Measurements from ENCODE around the gene PDE4D. TPM values are rescaled to one million over a fixed set of nuclear protein-coding genes. Genes with fewer than 3 reads are reported as not detected.

The PDE4D gene
- total RNA-seq, 1 donor from 2014 or later, result 2.3 TPM

DNA sequence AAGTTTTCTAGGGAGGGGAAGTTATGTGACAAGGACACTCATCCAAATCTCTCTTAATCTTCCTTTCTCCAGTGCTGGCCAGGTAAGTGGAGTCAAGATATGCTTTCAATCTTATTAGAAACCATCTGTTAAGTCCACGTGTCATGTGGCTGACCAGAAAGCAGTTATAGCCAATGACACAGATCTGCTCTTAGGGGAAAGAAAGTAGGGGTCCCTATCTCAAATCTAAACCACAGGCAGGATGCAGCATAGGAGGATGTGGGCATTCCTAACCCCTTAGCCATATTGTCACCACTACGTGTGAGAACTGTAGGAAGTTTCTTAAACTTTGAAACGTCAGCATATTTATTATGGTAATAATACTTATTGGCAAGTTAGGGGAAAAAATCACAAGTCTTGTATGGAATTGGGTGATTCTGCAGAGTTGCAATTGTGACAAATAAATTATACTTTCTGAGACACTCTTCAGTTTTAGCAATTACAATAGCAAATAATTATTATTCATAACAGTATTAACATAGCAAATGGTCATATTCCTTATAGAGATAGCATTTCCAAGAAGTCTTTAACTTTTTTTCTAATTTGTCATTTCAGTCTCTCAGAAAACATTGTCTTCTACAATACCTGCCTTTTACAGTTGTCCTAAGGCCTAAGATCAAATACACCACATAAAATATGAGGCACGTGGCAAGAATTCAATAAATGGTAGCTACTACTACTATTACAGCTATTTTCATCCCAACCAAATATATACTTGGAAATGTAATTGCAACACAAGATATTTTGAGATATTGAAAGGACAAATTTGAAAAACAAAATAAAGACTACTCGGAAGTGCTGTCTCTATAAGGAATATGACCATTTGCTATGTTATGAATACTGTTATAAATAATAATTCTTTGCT, 236.9 kb downstream of the PDE4D start:
- Histone ChIP-seq H3K9ac (no peak overlapping the region), H3K36me3 (no peaks in the 10 kb centered on the region), H3K4me2 (no peak overlapping the region), H3F3A (ENCODE audit: low read depth) (no peaks in the 10 kb centered on the region), H3K79me2 (ENCODE audit: low read depth) (no peaks in the 10 kb centered on the region), H3K9me3 (ENCODE audit: low read depth) (no peaks in the 10 kb centered on the region), H3K4me3 (no peak overlapping the region), H3K27me3 (no peaks in the 10 kb centered on the region), H2AFZ (replicated peaks) (no peak overlapping the region), H4K20me1 (ENCODE audit: low read depth) (no peaks in the 10 kb centered on the region), H3K4me1 (no peaks in the 10 kb centered on the region), H3K27ac (no peak overlapping the region)
- TF ChIP-seq EZH2phosphoT487 (IDR thresholded peaks at IDR 0.05), result no peak
- TF ChIP-seq EZH2 (IDR thresholded peaks at IDR 0.05), result no peak
- TF ChIP-seq, protein P1, sequence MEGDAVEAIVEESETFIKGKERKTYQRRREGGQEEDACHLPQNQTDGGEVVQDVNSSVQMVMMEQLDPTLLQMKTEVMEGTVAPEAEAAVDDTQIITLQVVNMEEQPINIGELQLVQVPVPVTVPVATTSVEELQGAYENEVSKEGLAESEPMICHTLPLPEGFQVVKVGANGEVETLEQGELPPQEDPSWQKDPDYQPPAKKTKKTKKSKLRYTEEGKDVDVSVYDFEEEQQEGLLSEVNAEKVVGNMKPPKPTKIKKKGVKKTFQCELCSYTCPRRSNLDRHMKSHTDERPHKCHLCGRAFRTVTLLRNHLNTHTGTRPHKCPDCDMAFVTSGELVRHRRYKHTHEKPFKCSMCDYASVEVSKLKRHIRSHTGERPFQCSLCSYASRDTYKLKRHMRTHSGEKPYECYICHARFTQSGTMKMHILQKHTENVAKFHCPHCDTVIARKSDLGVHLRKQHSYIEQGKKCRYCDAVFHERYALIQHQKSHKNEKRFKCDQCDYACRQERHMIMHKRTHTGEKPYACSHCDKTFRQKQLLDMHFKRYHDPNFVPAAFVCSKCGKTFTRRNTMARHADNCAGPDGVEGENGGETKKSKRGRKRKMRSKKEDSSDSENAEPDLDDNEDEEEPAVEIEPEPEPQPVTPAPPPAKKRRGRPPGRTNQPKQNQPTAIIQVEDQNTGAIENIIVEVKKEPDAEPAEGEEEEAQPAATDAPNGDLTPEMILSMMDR (IDR thresholded peaks at IDR 0.05), result no peak
- H3K4me1 Mint-ChIP-seq, result peaks cover 3% of the 10 kb centered on the region
- no peak for DNase-seq (ENCODE audit: low spot score)
- no peak overlapping the region for H3K27ac Mint-ChIP-seq
- H3K4me3 Mint-ChIP-seq, result no peak overlapping the region
- no peaks in the 10 kb centered on the region for H3K9me3 Mint-ChIP-seq
- H3K27me3 Mint-ChIP-seq (ENCODE audit: insufficient read depth, low read depth), result no peaks in the 10 kb centered on the region
- H3K36me3 Mint-ChIP-seq, result no peaks in the 10 kb centered on the region

DNA sequence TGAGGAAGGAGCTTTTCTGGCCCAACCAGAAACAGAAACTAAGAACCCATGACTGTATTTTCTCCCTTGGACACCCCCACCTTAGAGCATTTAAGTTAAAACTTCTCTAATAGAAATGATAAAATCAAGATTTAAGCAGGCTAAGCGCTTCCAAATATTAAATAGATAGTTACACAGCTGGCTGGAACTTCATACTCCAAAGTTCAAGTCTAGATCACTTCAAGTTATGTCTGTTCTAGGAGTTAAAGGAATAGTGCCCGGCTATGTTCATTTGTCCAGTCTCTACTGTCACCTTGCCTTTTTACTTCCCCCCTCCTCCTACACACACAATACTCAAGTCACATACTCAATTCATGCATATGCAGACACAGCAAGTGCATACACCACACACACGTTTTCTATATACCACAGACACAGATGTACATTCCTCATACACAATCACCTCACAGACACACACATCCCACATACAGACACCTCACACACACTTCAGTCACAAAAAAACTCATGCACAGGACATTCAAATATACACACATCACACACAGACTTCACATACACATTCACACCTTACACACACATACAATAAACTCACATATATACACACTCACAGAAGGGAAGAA, 237.7 kb downstream of the PDE4D start:
- Histone ChIP-seq H3K27ac (no peak overlapping the region), H2AFZ (replicated peaks) (no peak overlapping the region), H3K9ac (no peak overlapping the region), H3K4me3 (no peak overlapping the region), H3K27me3 (no peaks in the 10 kb centered on the region), H3K36me3 (no peaks in the 10 kb centered on the region), H3F3A (ENCODE audit: low read depth) (no peaks in the 10 kb centered on the region), H3K9me3 (ENCODE audit: low read depth) (no peaks in the 10 kb centered on the region), H3K4me1 (no peaks in the 10 kb centered on the region), H4K20me1 (ENCODE audit: low read depth) (no peaks in the 10 kb centered on the region), H3K4me2 (no peak overlapping the region), H3K79me2 (ENCODE audit: low read depth) (no peaks in the 10 kb centered on the region)
- TF ChIP-seq, protein P1 (IDR thresholded peaks at IDR 0.05), result no peak
- TF ChIP-seq EZH2 (IDR thresholded peaks at IDR 0.05) (no peak), EZH2phosphoT487 (IDR thresholded peaks at IDR 0.05) (no peak)
- H3K4me1 Mint-ChIP-seq, result no peaks in the 10 kb centered on the region
- H3K4me3 Mint-ChIP-seq, result no peak overlapping the region
- no peak for DNase-seq (ENCODE audit: low spot score)
- H3K27ac Mint-ChIP-seq, result no peak overlapping the region
- no peaks in the 10 kb centered on the region for H3K27me3 Mint-ChIP-seq (ENCODE audit: insufficient read depth, low read depth)
- H3K9me3 Mint-ChIP-seq, result no peaks in the 10 kb centered on the region
- H3K36me3 Mint-ChIP-seq, result no peaks in the 10 kb centered on the region

DNA sequence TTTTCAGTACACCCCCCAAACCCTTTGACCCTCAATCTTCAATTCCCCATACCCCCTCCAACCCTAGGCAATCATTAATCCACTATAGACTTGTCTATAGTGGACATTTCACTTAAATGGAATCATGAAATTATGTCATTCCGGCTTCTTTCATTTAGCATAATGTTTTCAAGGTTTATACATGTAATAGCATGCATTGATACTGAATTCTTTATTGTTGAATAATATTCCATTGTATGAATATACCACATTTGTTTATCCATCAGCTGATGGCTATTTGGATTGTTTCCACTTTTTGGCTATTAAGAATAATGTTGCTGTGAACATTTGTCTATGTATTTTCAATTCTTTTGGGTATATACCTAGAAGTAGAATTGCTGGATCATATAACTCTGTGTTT, 238.8 kb downstream of the PDE4D start:
- H3K36me3 ChIP-seq, result no peaks in the 10 kb centered on the region
- no peaks in the 10 kb centered on the region for H3K36me3 Mint-ChIP-seq

More for the DNA sequence above, 238.8 kb downstream of the PDE4D start:
- Histone ChIP-seq H3K9me3 (ENCODE audit: low read depth) (no peaks in the 10 kb centered on the region), H2AFZ (replicated peaks) (no peak overlapping the region), H3K9ac (no peak overlapping the region), H3K27ac (no peak overlapping the region), H3K4me2 (no peak overlapping the region), H3K27me3 (no peaks in the 10 kb centered on the region), H3F3A (ENCODE audit: low read depth) (no peaks in the 10 kb centered on the region), H3K4me1 (no peaks in the 10 kb centered on the region), H3K79me2 (ENCODE audit: low read depth) (no peaks in the 10 kb centered on the region), H3K4me3 (no peak overlapping the region), H4K20me1 (ENCODE audit: low read depth) (no peaks in the 10 kb centered on the region)
- Mint-ChIP-seq H3K27ac (no peak overlapping the region), H3K4me3 (no peak overlapping the region), H3K9me3 (no peaks in the 10 kb centered on the region), H3K27me3 (ENCODE audit: insufficient read depth, low read depth) (no peaks in the 10 kb centered on the region), H3K4me1 (no peaks in the 10 kb centered on the region)
- TF ChIP-seq, protein P1 (IDR thresholded peaks at IDR 0.05), result no peak
- TF ChIP-seq EZH2 (IDR thresholded peaks at IDR 0.05) (no peak), EZH2phosphoT487 (IDR thresholded peaks at IDR 0.05) (no peak)
- no peak for DNase-seq (ENCODE audit: low spot score)

Data from neural progenitor cell (in vitro differentiated cells).